ENCODE results near the gene C17orf75.
"Not testable (repeated sequence)": the region's sequence is repeated elsewhere in the genome, so short reads cannot be mapped to it uniquely, and the experiment has no call there.

The C17orf75 gene, protein sequence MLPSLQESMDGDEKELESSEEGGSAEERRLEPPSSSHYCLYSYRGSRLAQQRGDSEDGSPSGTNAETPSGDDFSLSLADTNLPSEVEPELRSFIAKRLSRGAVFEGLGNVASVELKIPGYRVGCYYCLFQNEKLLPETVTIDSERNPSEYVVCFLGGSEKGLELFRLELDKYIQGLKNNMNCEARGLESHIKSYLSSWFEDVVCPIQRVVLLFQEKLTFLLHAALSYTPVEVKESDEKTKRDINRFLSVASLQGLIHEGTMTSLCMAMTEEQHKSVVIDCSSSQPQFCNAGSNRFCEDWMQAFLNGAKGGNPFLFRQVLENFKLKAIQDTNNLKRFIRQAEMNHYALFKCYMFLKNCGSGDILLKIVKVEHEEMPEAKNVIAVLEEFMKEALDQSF

DNA sequence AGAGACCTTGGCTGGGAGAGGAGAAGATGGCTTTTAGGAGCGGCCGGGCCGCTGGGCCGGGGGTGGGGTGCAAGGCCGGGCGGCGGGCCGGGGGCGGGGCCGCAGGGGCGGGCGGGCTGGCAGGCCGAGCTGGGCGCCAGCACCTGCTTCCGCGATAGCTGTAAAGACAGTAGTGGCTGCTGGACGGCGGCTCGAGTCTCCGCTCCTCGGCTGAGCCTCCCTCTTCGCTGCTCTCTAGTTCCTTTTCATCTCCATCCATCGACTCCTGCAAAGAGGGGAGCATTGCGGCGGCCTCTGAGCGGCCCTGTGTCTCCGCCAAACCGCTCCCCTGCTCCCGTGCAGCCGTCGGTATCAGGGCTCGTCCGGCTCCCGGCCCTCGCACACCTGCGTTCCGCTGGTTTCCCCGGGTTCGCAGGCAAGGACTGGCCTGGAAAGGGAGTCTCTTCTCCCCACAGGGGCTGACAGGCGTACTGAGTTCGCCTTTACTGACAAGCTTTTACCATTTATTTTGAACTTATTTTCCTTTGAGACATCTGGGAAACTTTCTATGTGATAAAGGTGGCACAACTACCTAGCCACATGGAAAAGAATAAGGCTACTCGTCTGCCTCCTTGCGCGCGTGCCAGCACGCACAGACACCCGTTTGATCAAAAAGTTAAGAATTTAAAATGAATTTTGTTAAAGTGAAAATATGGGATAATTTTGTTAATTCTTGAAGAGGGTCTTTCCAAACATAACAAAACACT lies at the start of gene C17orf75:
Gene C17orf75 (minus strand): TSS at position 317 of the 746 bp plus-strand sequence. CDS start 34 bp downstream, at position 283.
- peaks cover 12% of the 10 kb centered on the region for H3K4me1 Mint-ChIP-seq
- H3K36me3 Mint-ChIP-seq (ENCODE audit: insufficient read depth) = peaks cover 14% of the 10 kb centered on the region
- no peaks in the 10 kb centered on the region for H3K9me3 Mint-ChIP-seq
- H3K4me3 Mint-ChIP-seq = peak within 1 kb of the TSS; percentile 92
- DNase-seq (ENCODE audit: low spot score in 2 of 2) (peak; percentile 68 to 69), ATAC-seq (replicated peaks; ENCODE audit: extremely low read depth, poor library complexity, severe bottlenecking) (peak; percentile 77)
- peak within 1 kb of the TSS; percentile 97 for H3K27ac Mint-ChIP-seq (ENCODE audit: low read depth)
- no peaks in the 10 kb centered on the region for H3K27me3 Mint-ChIP-seq

- no peak overlapping the region for H3K4me3 Mint-ChIP-seq
- H3K27ac Mint-ChIP-seq (ENCODE audit: low read depth) = peak overlapping the region; percentile 68
These were observed 46.9 kb upstream of the C17orf75 start for GRCh38 chr17:32388613-32389459.

DNA sequence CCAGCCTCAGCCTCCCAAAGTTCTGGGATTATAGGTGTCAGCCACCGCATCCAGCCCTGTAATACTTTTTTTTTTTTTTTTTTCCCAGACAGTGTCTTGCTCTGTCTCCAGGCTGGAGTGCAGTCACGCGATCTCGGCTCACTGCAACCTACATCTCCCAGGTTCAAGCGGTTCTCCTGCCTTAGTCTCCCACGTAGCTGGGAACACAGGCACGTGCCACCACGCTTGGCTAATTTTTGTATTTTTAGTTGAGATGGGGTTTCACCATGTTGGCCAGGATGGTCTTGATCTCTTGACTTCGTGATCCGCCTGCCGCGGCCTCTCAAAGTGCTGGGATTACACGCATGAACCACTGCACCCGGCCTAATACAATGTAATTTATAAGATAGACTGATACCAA lies 46.2 kb upstream of the C17orf75 start:
- not testable (repeated sequence) for H3K4me3 Mint-ChIP-seq; DNase-seq (ENCODE audit: low spot score in 2 of 2); ATAC-seq (replicated peaks; ENCODE audit: extremely low read depth, poor library complexity, severe bottlenecking); H3K27me3 Mint-ChIP-seq; H3K27ac Mint-ChIP-seq (ENCODE audit: low read depth); H3K9me3 Mint-ChIP-seq
- peaks cover 14% of the 10 kb centered on the region for H3K4me1 Mint-ChIP-seq
- H3K36me3 Mint-ChIP-seq (ENCODE audit: insufficient read depth) = peaks cover 17% of the 10 kb centered on the region

More at GRCh38 chr17:32388613-32389459, 46.9 kb upstream of the C17orf75 start:
- ATAC-seq (replicated peaks; ENCODE audit: extremely low read depth, poor library complexity, severe bottlenecking) (no peak), DNase-seq (ENCODE audit: low spot score in 2 of 2) (no peak)
- Mint-ChIP-seq H3K27me3 (no peaks in the 10 kb centered on the region), H3K4me1 (peaks cover 11% of the 10 kb centered on the region), H3K9me3 (no peaks in the 10 kb centered on the region), H3K36me3 (ENCODE audit: insufficient read depth) (peaks cover 17% of the 10 kb centered on the region)

DNA sequence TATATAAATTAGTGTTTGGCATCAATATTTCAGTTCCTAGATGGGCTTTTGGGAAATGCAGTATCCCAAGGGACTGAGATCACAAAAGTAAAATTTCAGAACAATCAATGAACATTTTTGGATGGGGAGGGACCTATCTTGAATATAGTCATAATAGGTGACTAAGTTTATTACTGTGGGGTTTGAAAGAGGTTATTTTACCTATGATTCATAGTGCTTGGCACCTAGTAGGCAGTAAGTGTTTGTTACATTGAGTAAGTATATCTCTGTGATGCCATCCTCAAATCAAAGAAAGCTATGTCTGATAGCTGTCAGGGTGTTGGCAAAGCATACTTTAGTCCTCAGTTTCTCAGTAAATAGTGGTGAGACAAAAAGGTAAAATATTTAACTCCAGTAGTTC lies 44.9 kb upstream of the C17orf75 start:
- Mint-ChIP-seq H3K9me3 (no peaks in the 10 kb centered on the region), H3K27me3 (no peaks in the 10 kb centered on the region), H3K36me3 (ENCODE audit: insufficient read depth) (peaks cover 25% of the 10 kb centered on the region), H3K4me1 (peaks cover 24% of the 10 kb centered on the region), H3K4me3 (no peak overlapping the region), H3K27ac (ENCODE audit: low read depth) (no peak overlapping the region)
- DNase-seq (ENCODE audit: low spot score in 2 of 2) (no peak), ATAC-seq (replicated peaks; ENCODE audit: extremely low read depth, poor library complexity, severe bottlenecking) (no peak)

GRCh38 chr17:32385971-32386370 lies 44.0 kb upstream of the C17orf75 start:
- H3K27me3 Mint-ChIP-seq = no peaks in the 10 kb centered on the region
- H3K27ac Mint-ChIP-seq (ENCODE audit: low read depth) = no peak overlapping the region
- peaks cover 24% of the 10 kb centered on the region for H3K4me1 Mint-ChIP-seq
- peaks cover 29% of the 10 kb centered on the region for H3K36me3 Mint-ChIP-seq (ENCODE audit: insufficient read depth)
- no peak for ATAC-seq (replicated peaks; ENCODE audit: extremely low read depth, poor library complexity, severe bottlenecking)
- no peak overlapping the region for H3K4me3 Mint-ChIP-seq
- DNase-seq (ENCODE audit: low spot score in 2 of 2) = no peak
- H3K9me3 Mint-ChIP-seq = no peaks in the 10 kb centered on the region

DNA sequence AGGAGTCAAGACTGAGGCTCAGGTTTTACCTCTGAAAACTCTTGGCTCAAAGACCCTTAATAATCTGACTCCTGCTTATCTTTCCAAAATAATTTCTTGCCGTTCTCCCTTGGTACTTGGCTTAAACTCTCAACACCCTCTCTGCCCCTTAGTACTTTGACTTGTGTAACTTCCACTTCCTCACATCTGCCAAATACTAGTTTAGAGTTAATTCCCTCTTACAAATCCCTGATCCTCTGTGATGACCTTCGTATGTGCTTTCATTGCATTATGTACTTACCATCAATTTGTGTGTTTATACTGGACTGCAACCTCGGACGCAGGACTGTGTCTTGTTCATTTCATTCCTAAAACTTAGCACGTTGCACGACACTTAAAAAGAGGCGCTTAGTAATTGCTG lies 43.1 kb upstream of the C17orf75 start:
- Mint-ChIP-seq H3K4me3 (no peak overlapping the region), H3K27me3 (no peaks in the 10 kb centered on the region), H3K4me1 (peaks cover 24% of the 10 kb centered on the region), H3K9me3 (no peaks in the 10 kb centered on the region), H3K36me3 (ENCODE audit: insufficient read depth) (peaks cover 36% of the 10 kb centered on the region), H3K27ac (ENCODE audit: low read depth) (peak overlapping the region; percentile 66)
- DNase-seq (ENCODE audit: low spot score in 2 of 2) (no peak), ATAC-seq (replicated peaks; ENCODE audit: extremely low read depth, poor library complexity, severe bottlenecking) (no peak)

DNA sequence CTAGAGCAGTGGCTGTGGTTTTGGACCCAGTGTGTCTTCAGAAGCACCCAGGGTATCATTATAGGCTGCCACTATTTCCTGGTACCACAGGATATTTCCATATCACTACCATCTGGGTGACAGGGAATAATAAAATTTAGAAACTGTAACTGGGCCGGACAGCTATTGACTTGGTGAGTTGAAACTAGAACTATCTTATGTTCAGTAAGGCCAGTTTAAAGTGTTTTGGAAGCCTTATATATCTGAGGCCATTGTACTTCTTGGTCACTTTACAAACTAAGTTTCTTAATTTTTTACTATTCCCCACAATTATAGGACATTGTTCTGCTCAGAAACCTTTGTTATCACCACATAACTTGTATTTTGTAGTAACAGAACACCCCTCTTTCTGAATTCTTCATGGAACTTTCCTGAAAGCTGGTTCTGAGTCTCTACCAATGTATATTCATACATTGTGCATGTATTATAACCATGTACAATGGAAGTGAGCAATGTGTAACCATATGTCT lies 42.0 kb upstream of the C17orf75 start:
- no peaks in the 10 kb centered on the region for H3K27me3 Mint-ChIP-seq
- peaks cover 24% of the 10 kb centered on the region for H3K4me1 Mint-ChIP-seq
- ATAC-seq (replicated peaks; ENCODE audit: extremely low read depth, poor library complexity, severe bottlenecking) (no peak), DNase-seq (ENCODE audit: low spot score in 2 of 2) (no peak)
- H3K9me3 Mint-ChIP-seq = no peaks in the 10 kb centered on the region
- no peak overlapping the region for H3K27ac Mint-ChIP-seq (ENCODE audit: low read depth)
- H3K4me3 Mint-ChIP-seq = no peak overlapping the region
- peaks cover 37% of the 10 kb centered on the region for H3K36me3 Mint-ChIP-seq (ENCODE audit: insufficient read depth)

DNA sequence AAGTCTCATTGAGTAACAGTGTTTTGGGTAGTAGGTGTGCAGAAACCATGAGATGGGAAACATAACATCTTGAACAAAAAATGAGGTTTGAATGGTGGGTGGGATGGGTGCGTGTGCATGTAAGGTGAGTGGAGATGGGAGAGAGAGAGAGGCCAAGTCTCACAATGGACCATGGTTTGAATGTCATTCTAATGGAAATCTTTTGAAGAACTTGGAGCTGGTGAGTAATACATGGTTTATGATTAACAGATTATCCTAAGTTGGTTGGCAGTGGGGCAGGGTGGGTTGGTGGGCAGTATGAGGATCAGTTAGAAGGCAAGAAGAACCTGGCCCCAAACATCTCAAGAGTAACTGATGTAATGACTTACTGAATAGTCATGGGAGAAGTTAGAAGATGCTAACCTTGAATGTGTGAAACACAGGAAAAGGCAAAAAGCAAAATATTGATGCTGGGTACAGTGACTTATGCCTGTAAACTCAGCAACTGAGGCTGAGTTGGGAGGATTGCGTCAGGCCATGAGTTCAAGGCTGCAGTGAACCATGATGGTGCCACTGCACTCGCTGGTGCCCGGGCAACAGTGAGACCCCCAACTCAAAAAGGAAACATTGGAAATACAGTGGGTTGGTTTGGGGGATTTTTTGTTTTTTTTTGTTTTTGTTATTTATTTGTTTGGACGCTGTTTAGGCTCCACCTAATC lies 40.7 kb upstream of the C17orf75 start:
- ATAC-seq (replicated peaks; ENCODE audit: extremely low read depth, poor library complexity, severe bottlenecking) (no peak), DNase-seq (ENCODE audit: low spot score in 2 of 2) (no peak)
- Mint-ChIP-seq H3K27me3 (no peaks in the 10 kb centered on the region), H3K9me3 (no peaks in the 10 kb centered on the region), H3K4me3 (no peak overlapping the region), H3K36me3 (ENCODE audit: insufficient read depth) (peaks cover 44% of the 10 kb centered on the region), H3K27ac (ENCODE audit: low read depth) (peak overlapping the region; percentile 0), H3K4me1 (peaks cover 24% of the 10 kb centered on the region)

DNA sequence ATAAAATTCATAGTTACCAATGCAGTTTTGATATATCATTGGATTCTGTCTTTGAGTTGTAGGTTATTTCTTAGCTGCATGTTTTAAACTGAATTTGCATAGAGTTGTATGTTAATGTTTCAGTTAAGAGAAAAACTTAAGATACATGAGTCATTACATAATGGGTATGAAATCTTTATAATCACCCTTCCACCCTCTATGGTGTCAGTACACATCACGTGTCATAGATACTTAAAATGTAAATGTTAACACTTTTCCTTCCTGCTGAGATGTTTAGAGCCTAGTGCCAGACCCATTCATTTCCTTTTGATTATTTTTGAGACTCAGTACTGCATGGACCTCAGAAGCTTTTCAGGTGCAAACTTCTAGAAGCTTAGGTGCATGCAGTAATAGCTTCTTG lies 28.5 kb upstream of the C17orf75 start:
- Mint-ChIP-seq H3K27me3 (no peaks in the 10 kb centered on the region), H3K4me1 (peaks cover 15% of the 10 kb centered on the region), H3K27ac (ENCODE audit: low read depth) (no peak overlapping the region)

DNA sequence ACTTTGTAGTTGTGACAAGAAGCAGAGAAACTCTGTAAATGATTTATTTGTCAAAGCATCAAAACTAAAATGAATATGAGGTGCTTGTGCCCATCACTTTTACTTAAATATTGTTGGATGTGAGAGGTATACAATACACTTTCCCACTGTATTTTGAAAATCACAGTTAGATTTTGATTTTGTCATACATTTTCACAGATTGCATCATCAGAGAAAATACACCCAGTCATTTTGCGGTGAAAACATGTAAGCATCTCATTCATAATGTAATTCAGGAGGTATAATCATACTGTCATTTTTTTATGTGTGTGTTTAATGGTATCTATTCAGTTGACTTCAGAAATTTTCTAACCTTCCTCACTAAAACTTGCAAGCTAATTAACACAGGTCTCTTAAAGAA lies 19.3 kb upstream of the C17orf75 start:
- Mint-ChIP-seq H3K36me3 (ENCODE audit: insufficient read depth) (peaks cover 91% of the 10 kb centered on the region), H3K27ac (ENCODE audit: low read depth) (peak overlapping the region; percentile 62), H3K9me3 (no peaks in the 10 kb centered on the region), H3K4me1 (peaks cover 42% of the 10 kb centered on the region), H3K4me3 (no peak overlapping the region), H3K27me3 (no peaks in the 10 kb centered on the region)
- ATAC-seq (replicated peaks; ENCODE audit: extremely low read depth, poor library complexity, severe bottlenecking) (no peak), DNase-seq (ENCODE audit: low spot score in 2 of 2) (no peak)

More for the DNA sequence above, 28.5 kb upstream of the C17orf75 start:
- ATAC-seq (replicated peaks; ENCODE audit: extremely low read depth, poor library complexity, severe bottlenecking) (no peak), DNase-seq (ENCODE audit: low spot score in 2 of 2) (no peak)
- H3K4me3 Mint-ChIP-seq = no peak overlapping the region
- H3K9me3 Mint-ChIP-seq = no peaks in the 10 kb centered on the region
- peaks cover 84% of the 10 kb centered on the region for H3K36me3 Mint-ChIP-seq (ENCODE audit: insufficient read depth)

DNA sequence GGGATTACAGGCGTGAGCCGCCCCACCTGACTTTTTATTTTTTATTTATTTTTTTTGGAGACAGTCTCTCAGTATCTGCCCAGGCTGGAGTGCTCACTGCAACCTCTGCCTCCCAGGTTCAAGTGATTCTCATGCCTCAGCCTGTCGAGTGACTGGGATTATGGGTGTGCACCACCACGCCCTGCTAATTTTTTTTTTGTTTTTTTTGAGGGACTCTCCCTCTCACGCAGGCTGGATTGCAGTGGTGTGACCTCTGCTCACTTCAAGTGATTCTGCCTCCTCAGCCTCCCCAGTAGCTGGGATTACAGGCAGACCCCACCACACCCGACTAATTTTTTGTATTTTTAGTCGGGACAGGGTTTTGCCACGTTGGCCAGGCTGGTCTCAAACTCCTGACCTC lies 15.6 kb upstream of the C17orf75 start:
- H3K4me3 Mint-ChIP-seq = no peak overlapping the region
- no peak overlapping the region for H3K27ac Mint-ChIP-seq (ENCODE audit: low read depth)
- peaks cover 40% of the 10 kb centered on the region for H3K4me1 Mint-ChIP-seq
- H3K36me3 Mint-ChIP-seq (ENCODE audit: insufficient read depth) = peaks cover 81% of the 10 kb centered on the region
- ATAC-seq (replicated peaks; ENCODE audit: extremely low read depth, poor library complexity, severe bottlenecking) (no peak), DNase-seq (ENCODE audit: low spot score in 2 of 2) (no peak)
- no peaks in the 10 kb centered on the region for H3K9me3 Mint-ChIP-seq
- no peaks in the 10 kb centered on the region for H3K27me3 Mint-ChIP-seq

DNA sequence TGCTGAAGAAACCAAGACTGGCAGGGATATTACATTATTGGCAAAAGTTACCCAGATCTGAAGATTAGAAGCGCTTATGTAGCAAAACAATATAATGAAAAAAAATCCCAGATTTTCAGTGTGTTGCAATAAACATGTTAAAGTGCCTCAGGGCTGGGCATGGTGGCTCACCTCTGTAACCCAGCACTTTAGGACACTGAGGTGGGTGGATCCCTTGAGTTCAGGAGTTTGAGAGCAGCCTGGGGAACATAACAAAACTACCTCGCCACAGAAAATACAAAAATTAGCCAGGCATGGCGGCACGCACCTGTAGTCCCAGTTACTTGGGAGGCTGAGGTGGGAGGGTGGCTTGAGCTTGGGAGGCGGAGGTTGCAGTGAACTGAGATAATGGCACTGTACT lies 14.8 kb upstream of the C17orf75 start:
- no peaks in the 10 kb centered on the region for H3K9me3 Mint-ChIP-seq
- DNase-seq (ENCODE audit: low spot score in 2 of 2) (no peak), ATAC-seq (replicated peaks; ENCODE audit: extremely low read depth, poor library complexity, severe bottlenecking) (no peak)
- peaks cover 81% of the 10 kb centered on the region for H3K36me3 Mint-ChIP-seq (ENCODE audit: insufficient read depth)
- H3K27me3 Mint-ChIP-seq = no peaks in the 10 kb centered on the region
- H3K27ac Mint-ChIP-seq (ENCODE audit: low read depth) = no peak overlapping the region
- H3K4me1 Mint-ChIP-seq = peaks cover 40% of the 10 kb centered on the region
- peak overlapping the region; percentile 52 for H3K4me3 Mint-ChIP-seq
